Activated CD8-positive, alpha-beta T cell treated with anti-CD3 and anti-CD28 coated beads for 36 hours (primary cell): ENCODE measurements around the gene PDZRN4. TPM values are rescaled to one million over a fixed set of nuclear protein-coding genes. Genes with fewer than 3 reads are reported as not detected.
"Not testable (repeated sequence)": the region's sequence is repeated elsewhere in the genome, so short reads cannot be mapped to it uniquely, and the experiment has no call there.

Experiments
- ATAC-seq: fragments of 200-7000 bp; cut with Tn5 transposase; one replicate; pipeline ENCODE4 v1.10.0; 2021; ENCODE audit warnings: mild to moderate bottlenecking, moderate library complexity
- CTCF ChIA-PET: fragments of 350-600 bp; sonication (Branson Sonifier 250); formaldehyde crosslinking; loops from one replicate; lab custom pipeline; 2021; ENCODE audit warnings: antibody characterized with exemption; lab: Charles Lee
- POLR2A ChIA-PET: fragments of 350-600 bp; sonication (Branson Sonifier 250); formaldehyde crosslinking; loops from one replicate; lab custom pipeline; 2021; ENCODE audit warnings: antibody characterized with exemption; lab: Charles Lee
- DNase-seq: peaks from one replicate; pipeline ENCODE4 v3.0.0-alpha.2; 2020
- H3K27ac Mint-ChIP-seq: one replicate; pipeline ENCODE4 v1.8.0; 2021; ENCODE audit warnings: mild to moderate bottlenecking, mixed read lengths
- H3K27me3 Mint-ChIP-seq: one replicate; pipeline ENCODE4 v1.8.0; 2021; ENCODE audit warnings: mixed read lengths
- H3K36me3 Mint-ChIP-seq: one replicate; pipeline ENCODE4 v1.8.0; 2021; ENCODE audit warnings: low read depth, mixed read lengths
- H3K4me1 Mint-ChIP-seq: one replicate; pipeline ENCODE4 v1.8.0; 2021; ENCODE audit warnings: low read depth, mixed read lengths
- H3K4me3 Mint-ChIP-seq: one replicate; pipeline ENCODE4 v1.8.0; 2021; ENCODE audit warnings: mild to moderate bottlenecking, moderate library complexity, mixed read lengths
- H3K9me3 Mint-ChIP-seq: one replicate; pipeline ENCODE4 v1.8.0; 2021; ENCODE audit warnings: mixed read lengths
- CTCF ChIP-seq: fragments of 200-600 bp; IDR thresholded peaks from one replicate; pipeline ENCODE4 v1.8.0; 2022; ENCODE audit warnings: antibody characterized with exemption, mild to moderate bottlenecking
- intact Hi-C: fragments of 100-400 bp; cut with micrococcal nuclease; formaldehyde crosslinking; loops from one replicate; pipeline ENCODE4 v1.10.0; 2022
- total RNA-seq, 2 experiments: library from RNA; stranded (reverse); gene quantifications; one replicate each; pipeline ENCODE4 v1.2.3, GENCODE V29; 2021

PDZRN4 gene
- total RNA-seq, 2 experiments from 2014 or later: not detected

DNA sequence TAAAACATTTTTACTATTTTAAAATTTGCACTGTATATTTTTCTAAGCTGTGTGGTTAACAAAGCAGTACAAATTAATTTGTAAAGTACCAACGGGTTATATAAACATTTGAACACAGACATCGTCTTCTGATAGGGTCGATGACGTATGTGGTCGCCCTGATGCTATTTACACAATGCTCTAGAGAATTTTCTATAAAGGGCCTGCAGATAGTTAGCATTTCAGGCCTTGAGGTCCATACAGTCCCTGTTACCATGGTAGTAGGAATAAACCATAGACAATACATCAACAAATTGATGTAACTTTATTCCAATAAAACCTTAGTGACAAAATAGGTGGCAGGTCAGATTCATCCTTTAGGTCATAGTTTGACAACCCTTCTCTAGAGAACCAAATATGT lies 25.7 kb upstream of the PDZRN4 start:
- ChIA-PET CTCF (no interaction called here), POLR2A (no interaction called here)
- Mint-ChIP-seq H3K4me1 (no peaks in the 10 kb centered on the region), H3K36me3 (no peaks in the 10 kb centered on the region), H3K4me3 (no peak overlapping the region), H3K9me3 (no peaks in the 10 kb centered on the region), H3K27me3 (no peaks in the 10 kb centered on the region), H3K27ac (no peak overlapping the region)
- DNase-seq: no peak
- TF ChIP-seq CTCF: no peak
- ATAC-seq: no peak
- intact Hi-C loops: no loop called here

DNA sequence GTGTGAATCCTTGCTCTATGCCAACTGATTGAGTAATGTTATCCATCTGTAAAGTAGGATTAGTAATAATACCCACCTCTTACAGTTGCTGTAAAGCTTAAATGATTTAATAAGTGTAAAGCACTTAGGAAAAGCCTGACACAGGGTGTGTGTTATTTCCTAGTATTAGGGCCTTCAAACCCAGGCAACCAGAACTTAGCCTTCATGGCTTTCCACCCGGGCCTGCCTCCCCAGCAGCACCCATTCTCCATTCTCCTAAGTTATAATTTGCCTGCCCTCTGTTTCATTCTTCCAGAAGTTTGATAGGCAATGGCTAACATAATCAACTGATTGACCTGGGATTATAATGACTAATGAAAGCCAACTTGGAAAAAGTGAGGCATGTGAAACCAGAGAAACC lies 20.4 kb upstream of the PDZRN4 start:
- CTCF ChIA-PET: no interaction called here
- TF ChIP-seq CTCF: no peak
- Mint-ChIP-seq H3K27ac (no peak overlapping the region), H3K9me3 (no peaks in the 10 kb centered on the region), H3K27me3 (no peaks in the 10 kb centered on the region), H3K4me1 (no peaks in the 10 kb centered on the region), H3K4me3 (no peak overlapping the region), H3K36me3 (no peaks in the 10 kb centered on the region)
- intact Hi-C loops: no loop called here
- DNase-seq: no peak
- no peak for ATAC-seq
- POLR2A ChIA-PET: no interaction called here

DNA sequence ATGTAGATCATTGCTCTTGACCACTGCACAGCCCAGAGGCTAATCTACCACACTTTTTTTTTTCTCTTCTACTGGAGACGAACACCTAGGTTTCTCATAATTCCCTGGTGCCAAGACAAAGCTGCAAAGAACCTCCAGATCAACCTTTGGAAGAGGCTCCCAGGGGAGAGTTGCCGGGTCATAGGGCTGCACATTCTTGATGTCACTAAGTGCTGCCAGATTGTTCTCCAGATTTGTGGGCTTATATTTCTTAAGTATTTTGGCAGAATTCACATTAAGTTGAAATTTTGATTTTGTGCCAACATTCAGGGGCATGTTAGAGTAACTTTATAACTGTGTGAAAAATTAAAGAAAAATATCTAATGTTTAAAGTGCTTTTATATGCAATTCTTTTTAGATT lies 13.5 kb upstream of the PDZRN4 start:
- intact Hi-C loops: no loop called here
- no peak for DNase-seq
- no peak for ATAC-seq
- Mint-ChIP-seq H3K4me1 (no peaks in the 10 kb centered on the region), H3K27ac (no peak overlapping the region), H3K27me3 (no peaks in the 10 kb centered on the region), H3K36me3 (no peaks in the 10 kb centered on the region), H3K4me3 (no peak overlapping the region), H3K9me3 (no peaks in the 10 kb centered on the region)
- CTCF ChIA-PET: no interaction called here
- TF ChIP-seq CTCF: no peak
- POLR2A ChIA-PET: no interaction called here

DNA sequence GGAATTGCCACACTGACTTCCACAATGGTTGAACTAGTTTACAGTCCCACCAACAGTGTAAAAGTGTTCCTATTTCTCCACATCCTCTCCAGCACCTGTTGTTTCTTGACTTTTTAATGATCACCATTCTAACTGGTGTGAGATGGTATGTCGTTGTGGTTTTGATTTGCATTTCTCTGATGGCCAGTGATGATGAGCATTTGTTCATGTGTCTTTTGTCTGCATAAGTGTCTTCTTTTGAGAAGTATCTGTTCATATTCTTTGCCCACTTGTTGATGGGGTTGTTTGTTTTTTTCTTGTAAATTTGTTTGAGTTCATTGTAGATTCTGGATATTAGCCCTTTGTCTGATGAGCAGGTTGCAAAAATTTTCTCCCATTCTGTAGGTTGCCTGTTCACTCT lies 8.6 kb upstream of the PDZRN4 start:
- H3K27me3 Mint-ChIP-seq, H3K27ac Mint-ChIP-seq, POLR2A ChIA-PET, H3K9me3 Mint-ChIP-seq, intact Hi-C loops, H3K4me1 Mint-ChIP-seq, ATAC-seq, H3K36me3 Mint-ChIP-seq, CTCF ChIA-PET, DNase-seq, H3K4me3 Mint-ChIP-seq: not testable (repeated sequence)

- POLR2A ChIA-PET: no interaction called here
- peaks cover 26% of the 10 kb centered on the region for H3K27me3 Mint-ChIP-seq
- no peaks in the 10 kb centered on the region for H3K9me3 Mint-ChIP-seq
- intact Hi-C loops: no loop called here
- H3K4me1 Mint-ChIP-seq: no peaks in the 10 kb centered on the region
- no peak for TF ChIP-seq CTCF
- DNase-seq (no peak), ATAC-seq (no peak)
- no peak overlapping the region for H3K4me3 Mint-ChIP-seq
- CTCF ChIA-PET: no interaction called here
- H3K27ac Mint-ChIP-seq: no peak overlapping the region
- no peaks in the 10 kb centered on the region for H3K36me3 Mint-ChIP-seq
Measured at GRCh38 chr12:41184864-41185263, 3.3 kb upstream of the PDZRN4 start.

DNA sequence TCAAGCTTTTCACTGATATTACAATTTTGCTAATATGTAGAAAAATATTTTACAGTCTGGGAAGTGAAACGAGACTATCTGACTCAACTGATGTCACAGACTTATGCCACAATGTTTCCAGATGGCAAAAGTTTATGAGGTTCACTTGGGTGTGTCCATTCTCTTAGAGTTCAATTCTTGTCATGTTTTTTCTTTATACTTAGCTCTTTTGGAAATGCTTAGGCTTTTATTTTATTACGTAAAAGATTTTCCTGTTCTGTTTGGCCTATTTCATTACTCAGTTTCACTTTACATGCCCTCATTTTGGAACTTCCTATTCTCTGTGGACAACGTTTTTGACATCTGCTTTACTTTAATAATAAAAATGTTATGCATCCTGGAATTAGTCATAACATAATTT lies 2.1 kb upstream of the PDZRN4 start:
- POLR2A ChIA-PET: no interaction called here
- intact Hi-C loops: no loop called here
- CTCF ChIA-PET: no interaction called here
- no peak for ATAC-seq
- no peak for TF ChIP-seq CTCF
- Mint-ChIP-seq H3K9me3 (no peaks in the 10 kb centered on the region), H3K4me3 (no peak overlapping the region), H3K4me1 (no peaks in the 10 kb centered on the region), H3K36me3 (no peaks in the 10 kb centered on the region), H3K27me3 (peaks cover 34% of the 10 kb centered on the region), H3K27ac (no peak overlapping the region)
- DNase-seq: no peak
